ENCODE results near the gene SLC38A10. TPM values are rescaled to one million over a fixed set of nuclear protein-coding genes. Genes with fewer than 3 reads are reported as not detected.

SLC38A10 gene
- polyA plus RNA-seq, 1 donor from 2014 or later: 37.4 TPM

DNA sequence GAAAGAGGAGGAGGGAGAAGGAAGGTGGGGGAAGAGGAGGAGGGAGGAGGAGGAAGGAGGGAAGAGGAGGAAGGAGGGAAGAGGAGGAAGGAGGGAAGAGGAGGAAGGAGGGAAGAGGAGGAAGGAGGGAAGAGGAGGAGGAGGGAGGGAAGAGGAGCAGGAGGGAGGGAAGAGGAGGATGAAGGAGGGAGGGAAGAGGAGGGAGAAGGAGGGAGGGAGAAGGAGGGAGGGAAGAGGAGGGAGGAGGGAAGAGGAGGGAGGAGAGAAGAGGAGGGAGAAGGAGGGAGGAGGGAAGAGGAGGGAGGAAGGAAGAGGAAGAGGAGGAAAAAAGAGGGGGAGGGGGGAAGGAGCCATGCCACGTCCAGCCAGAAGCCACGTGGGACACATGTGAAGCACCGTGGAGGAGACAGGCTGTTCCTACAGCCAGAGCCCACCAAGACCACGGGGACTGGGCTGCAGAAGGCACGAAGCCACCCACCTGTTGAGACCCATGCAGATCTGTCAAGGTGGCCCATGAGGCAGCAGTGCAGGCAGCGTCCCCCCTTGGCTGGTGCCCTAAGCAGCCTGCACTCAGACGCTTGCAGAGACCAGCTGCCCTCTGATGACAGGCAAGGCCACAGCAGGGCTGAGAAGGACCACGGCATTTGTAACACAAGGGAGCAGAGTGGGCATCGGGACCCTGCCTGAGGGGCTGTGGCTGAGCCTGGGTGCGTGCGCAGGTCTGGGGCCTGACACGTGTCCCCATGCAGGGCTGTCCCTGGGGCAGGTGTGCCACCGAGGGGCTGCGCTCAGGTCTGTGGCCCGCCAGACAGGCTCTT lies 45.7 kb downstream of the SLC38A10 start:
- H3K9me3 ChIP-seq (ENCODE audit: low read length): no peaks in the 10 kb centered on the region
- H3K9me2 ChIP-seq (ENCODE audit: insufficient read depth, low read length): no peaks in the 10 kb centered on the region
- H3F3A ChIP-seq (ENCODE audit: insufficient read depth, low read length, poor library complexity, severe bottlenecking): no peaks in the 10 kb centered on the region
- H2AFZ ChIP-seq (ENCODE audit: low read depth, low read length): no peak overlapping the region
- H3K36me3 ChIP-seq (ENCODE audit: insufficient read depth, low read length): no peaks in the 10 kb centered on the region
- H3K27ac ChIP-seq (ENCODE audit: low read length): no peak overlapping the region
- TF ChIP-seq EZH2 (IDR thresholded peaks at IDR 0.05; ENCODE audit: borderline replicate concordance, insufficient read depth, low read length, poor library complexity, severe bottlenecking) (no peak), EP300 (conservative IDR thresholded peaks at IDR 0.05; ENCODE audit: poor library complexity, severe bottlenecking) (no peak), MXI1 (conservative IDR thresholded peaks at IDR 0.05; ENCODE audit: poor library complexity, severe bottlenecking) (no peak), RAD21 (conservative IDR thresholded peaks at IDR 0.05) (no peak), SMC3 (conservative IDR thresholded peaks at IDR 0.05; ENCODE audit: poor library complexity) (no peak), TAF1 (IDR thresholded peaks at IDR 0.05; ENCODE audit: low read depth) (no peak), POLR2AphosphoS5 (IDR thresholded peaks at IDR 0.05) (no peak)
- TF ChIP-seq, protein P1, sequence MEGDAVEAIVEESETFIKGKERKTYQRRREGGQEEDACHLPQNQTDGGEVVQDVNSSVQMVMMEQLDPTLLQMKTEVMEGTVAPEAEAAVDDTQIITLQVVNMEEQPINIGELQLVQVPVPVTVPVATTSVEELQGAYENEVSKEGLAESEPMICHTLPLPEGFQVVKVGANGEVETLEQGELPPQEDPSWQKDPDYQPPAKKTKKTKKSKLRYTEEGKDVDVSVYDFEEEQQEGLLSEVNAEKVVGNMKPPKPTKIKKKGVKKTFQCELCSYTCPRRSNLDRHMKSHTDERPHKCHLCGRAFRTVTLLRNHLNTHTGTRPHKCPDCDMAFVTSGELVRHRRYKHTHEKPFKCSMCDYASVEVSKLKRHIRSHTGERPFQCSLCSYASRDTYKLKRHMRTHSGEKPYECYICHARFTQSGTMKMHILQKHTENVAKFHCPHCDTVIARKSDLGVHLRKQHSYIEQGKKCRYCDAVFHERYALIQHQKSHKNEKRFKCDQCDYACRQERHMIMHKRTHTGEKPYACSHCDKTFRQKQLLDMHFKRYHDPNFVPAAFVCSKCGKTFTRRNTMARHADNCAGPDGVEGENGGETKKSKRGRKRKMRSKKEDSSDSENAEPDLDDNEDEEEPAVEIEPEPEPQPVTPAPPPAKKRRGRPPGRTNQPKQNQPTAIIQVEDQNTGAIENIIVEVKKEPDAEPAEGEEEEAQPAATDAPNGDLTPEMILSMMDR (IDR thresholded peaks at IDR 0.05; ENCODE audit: poor library complexity, severe bottlenecking): no peak
- TF ChIP-seq, protein P2, sequence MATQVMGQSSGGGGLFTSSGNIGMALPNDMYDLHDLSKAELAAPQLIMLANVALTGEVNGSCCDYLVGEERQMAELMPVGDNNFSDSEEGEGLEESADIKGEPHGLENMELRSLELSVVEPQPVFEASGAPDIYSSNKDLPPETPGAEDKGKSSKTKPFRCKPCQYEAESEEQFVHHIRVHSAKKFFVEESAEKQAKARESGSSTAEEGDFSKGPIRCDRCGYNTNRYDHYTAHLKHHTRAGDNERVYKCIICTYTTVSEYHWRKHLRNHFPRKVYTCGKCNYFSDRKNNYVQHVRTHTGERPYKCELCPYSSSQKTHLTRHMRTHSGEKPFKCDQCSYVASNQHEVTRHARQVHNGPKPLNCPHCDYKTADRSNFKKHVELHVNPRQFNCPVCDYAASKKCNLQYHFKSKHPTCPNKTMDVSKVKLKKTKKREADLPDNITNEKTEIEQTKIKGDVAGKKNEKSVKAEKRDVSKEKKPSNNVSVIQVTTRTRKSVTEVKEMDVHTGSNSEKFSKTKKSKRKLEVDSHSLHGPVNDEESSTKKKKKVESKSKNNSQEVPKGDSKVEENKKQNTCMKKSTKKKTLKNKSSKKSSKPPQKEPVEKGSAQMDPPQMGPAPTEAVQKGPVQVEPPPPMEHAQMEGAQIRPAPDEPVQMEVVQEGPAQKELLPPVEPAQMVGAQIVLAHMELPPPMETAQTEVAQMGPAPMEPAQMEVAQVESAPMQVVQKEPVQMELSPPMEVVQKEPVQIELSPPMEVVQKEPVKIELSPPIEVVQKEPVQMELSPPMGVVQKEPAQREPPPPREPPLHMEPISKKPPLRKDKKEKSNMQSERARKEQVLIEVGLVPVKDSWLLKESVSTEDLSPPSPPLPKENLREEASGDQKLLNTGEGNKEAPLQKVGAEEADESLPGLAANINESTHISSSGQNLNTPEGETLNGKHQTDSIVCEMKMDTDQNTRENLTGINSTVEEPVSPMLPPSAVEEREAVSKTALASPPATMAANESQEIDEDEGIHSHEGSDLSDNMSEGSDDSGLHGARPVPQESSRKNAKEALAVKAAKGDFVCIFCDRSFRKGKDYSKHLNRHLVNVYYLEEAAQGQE (IDR thresholded peaks at IDR 0.05; ENCODE audit: borderline replicate concordance): no peak
- no peaks in the 10 kb centered on the region for H3K79me2 ChIP-seq (replicated peaks; ENCODE audit: insufficient read depth, low read length)
- no peak overlapping the region for H3K4me2 ChIP-seq (ENCODE audit: low read length)
- H3K27me3 ChIP-seq (ENCODE audit: insufficient read depth, low read depth, low read length): no peaks in the 10 kb centered on the region
- H4K20me1 ChIP-seq (ENCODE audit: insufficient read depth): no peaks in the 10 kb centered on the region
- no peak overlapping the region for H3K9ac ChIP-seq (ENCODE audit: low read length)
- no peak overlapping the region for H3K4me3 ChIP-seq (ENCODE audit: low read length)

DNA sequence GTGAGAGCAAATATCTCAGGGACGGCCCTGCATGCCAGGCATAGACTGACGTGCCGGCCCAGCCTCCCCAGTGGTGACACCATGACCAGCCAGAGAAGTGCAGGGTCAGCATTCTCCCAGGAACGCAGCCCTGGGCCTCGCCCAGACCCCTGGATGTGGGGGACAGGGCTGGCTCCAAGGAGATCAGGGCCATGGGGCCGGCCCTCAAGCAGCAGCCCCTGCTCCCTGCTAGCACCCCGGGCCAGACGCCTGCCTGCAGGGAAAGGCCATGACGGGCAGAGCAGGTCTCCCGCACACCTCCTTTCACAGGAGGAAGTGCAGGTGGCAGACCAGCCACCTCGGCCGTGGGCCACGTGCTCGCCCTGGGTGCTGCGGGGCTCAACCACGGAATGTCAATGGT lies 46.5 kb downstream of the SLC38A10 start:
- Histone ChIP-seq H3K79me2 (replicated peaks; ENCODE audit: insufficient read depth, low read length) (no peaks in the 10 kb centered on the region), H3F3A (ENCODE audit: insufficient read depth, low read length, poor library complexity, severe bottlenecking) (no peaks in the 10 kb centered on the region), H3K9me3 (ENCODE audit: low read length) (no peaks in the 10 kb centered on the region), H3K9me2 (ENCODE audit: insufficient read depth, low read length) (no peaks in the 10 kb centered on the region), H3K4me2 (ENCODE audit: low read length) (no peak overlapping the region), H3K36me3 (ENCODE audit: insufficient read depth, low read length) (no peaks in the 10 kb centered on the region), H3K27me3 (ENCODE audit: insufficient read depth, low read depth, low read length) (no peaks in the 10 kb centered on the region), H3K27ac (ENCODE audit: low read length) (no peak overlapping the region), H2AFZ (ENCODE audit: low read depth, low read length) (no peak overlapping the region), H3K9ac (ENCODE audit: low read length) (no peak overlapping the region), H3K4me3 (ENCODE audit: low read length) (no peak overlapping the region), H4K20me1 (ENCODE audit: insufficient read depth) (no peaks in the 10 kb centered on the region)
- TF ChIP-seq, protein P1 (IDR thresholded peaks at IDR 0.05; ENCODE audit: poor library complexity, severe bottlenecking): no peak
- TF ChIP-seq EZH2 (IDR thresholded peaks at IDR 0.05; ENCODE audit: borderline replicate concordance, insufficient read depth, low read length, poor library complexity, severe bottlenecking) (no peak), EP300 (conservative IDR thresholded peaks at IDR 0.05; ENCODE audit: poor library complexity, severe bottlenecking) (no peak), TAF1 (IDR thresholded peaks at IDR 0.05; ENCODE audit: low read depth) (no peak), MXI1 (conservative IDR thresholded peaks at IDR 0.05; ENCODE audit: poor library complexity, severe bottlenecking) (no peak), RAD21 (conservative IDR thresholded peaks at IDR 0.05) (no peak), SMC3 (conservative IDR thresholded peaks at IDR 0.05; ENCODE audit: poor library complexity) (no peak), POLR2AphosphoS5 (IDR thresholded peaks at IDR 0.05) (no peak)
- TF ChIP-seq, protein P2 (IDR thresholded peaks at IDR 0.05; ENCODE audit: borderline replicate concordance): no peak
